UCSD-AML1 (cell line): ENCODE measurements around the gene BASP1.
"Not testable (repeated sequence)": the region's sequence is repeated elsewhere in the genome, so short reads cannot be mapped to it uniquely, and the experiment has no call there.

Source experiments
- DNase-seq: peaks from one replicate; lab custom pipeline; 2025; ENCODE audit not compliant: unreplicated experiment; lab: John Stamatoyannopoulos, UW

Gene BASP1

DNA sequence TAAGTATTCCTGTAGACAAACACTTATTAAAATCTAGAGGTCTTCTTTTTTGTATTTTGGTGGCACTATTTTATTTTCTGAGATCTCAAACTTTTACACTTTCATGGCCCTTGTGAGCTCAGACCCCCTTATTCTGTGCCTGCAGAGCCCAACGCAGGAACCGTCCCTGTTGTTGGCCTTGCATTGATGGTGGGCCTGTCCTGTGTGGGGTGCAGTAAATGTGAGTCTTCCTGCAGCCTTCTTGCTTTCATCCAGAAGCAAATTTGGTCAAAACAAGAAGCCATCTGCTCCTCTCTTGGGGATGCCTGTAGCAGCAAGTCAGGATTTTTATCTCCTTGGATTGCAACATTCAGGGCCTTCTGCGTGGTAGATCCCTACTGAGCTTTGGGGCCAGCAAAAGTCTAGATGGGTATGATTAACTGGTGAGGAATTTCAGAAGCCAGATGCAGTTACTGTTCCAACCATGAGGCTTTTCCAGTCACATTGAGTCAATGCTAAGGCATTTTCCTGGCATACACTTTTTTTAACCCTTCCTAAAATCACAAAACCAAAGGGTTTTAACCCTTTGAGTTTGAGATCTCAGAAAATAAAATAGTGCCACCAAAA is 31.7 kb downstream of the BASP1 start:
- DNase-seq = no peak

DNA sequence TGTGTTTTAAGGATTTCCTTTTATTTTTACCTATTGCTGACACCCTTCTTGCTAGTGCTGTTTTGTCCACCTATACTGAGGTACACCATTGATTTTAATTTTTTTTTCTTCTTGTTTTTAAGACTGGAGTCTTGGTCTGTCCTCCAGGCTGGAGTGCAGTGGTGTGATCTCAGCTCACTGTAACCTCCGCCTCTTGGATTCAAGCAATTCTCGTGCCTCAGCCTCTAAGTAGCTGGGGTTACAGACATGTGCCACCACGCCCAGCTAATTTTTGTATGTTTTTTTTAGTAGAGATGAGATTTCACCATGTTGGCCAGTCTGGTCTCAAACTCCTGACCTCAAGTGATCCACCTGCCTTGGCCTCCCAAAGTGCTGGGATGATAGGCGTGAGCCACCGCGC is 32.4 kb downstream of the BASP1 start:
- not testable (repeated sequence) for DNase-seq

DNA sequence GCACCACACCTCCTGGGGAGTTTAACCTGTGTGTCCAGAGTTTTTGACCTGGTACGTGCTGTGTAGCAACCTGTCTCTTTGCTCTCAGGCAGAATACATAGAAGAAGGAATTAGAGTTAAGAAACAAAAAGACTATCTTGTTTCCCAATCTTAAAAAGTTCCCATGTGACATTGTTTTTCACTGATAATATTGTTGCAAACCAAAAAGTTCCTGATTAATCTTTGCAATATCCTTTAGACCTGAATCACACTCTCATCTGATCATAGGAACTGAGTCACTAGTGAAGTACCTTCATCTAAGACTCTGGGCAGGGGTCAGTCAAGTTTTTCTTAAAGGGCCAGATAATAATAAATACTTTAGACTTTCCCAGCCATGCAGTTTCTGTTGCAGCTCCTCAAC is 35.1 kb downstream of the BASP1 start:
- DNase-seq = no peak

DNA sequence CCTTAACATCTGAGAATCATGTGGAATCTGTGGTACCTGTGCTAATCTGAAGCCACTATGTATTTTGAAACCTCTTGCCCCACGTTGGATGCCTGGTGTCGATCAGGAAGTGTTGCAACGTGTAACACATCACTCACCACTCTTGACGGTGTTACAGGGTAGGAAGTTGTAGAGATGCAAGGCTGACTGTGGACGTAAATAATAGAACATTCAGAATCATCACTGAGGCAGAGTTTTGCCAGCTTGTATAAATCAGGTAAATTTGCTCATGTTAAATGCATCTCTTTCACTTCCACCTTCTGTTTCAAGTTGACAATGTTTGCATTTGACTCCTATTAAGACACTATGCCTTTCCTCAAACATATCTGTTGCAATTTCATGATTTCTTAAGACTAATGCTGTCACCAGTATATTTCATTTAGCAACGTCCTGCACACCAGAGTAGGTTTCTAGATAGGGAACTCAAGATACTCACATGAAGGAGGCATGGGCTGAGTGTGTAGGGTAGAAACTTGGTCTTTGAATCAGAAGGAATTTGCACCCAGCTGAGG is 38.1 kb downstream of the BASP1 start:
- no peak for DNase-seq

DNA sequence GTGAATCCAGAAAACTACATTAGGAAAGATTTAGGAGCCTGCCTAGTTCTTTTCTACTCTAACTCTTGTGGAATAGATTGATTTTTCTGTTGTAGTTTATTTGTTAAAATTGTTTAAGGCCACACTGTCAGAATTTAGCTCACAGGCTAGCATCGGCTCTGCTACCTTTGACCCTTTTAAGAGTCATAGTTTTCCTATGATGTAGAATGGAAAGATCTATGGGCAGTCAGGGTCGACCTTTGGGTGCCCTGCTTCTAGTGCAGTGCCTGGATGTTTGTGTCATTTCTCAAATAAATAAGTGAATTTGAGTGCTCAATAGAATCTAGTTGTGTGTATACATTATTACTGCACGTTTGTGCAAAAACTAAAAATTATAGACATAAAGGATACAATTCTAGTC is 38.7 kb downstream of the BASP1 start:
- no peak for DNase-seq

DNA sequence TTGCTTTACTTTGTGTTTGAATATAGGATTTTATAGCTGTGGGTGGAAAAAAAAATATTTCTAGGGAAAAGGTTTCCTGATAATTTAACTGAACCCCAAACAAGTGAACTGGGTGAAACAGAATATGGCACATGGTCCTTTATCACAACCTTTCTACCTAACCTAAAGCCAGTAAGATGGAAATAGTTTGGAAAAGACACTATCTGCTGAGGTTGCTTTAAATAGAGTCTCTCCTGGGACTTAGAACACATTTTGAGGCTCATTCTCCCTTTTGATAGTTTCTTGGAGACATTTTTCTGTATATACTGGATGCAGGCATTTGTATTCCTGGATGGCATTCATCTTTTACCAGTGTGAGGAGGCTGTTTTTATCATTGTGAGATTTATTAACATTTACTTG is 39.4 kb downstream of the BASP1 start:
- DNase-seq = no peak

DNA sequence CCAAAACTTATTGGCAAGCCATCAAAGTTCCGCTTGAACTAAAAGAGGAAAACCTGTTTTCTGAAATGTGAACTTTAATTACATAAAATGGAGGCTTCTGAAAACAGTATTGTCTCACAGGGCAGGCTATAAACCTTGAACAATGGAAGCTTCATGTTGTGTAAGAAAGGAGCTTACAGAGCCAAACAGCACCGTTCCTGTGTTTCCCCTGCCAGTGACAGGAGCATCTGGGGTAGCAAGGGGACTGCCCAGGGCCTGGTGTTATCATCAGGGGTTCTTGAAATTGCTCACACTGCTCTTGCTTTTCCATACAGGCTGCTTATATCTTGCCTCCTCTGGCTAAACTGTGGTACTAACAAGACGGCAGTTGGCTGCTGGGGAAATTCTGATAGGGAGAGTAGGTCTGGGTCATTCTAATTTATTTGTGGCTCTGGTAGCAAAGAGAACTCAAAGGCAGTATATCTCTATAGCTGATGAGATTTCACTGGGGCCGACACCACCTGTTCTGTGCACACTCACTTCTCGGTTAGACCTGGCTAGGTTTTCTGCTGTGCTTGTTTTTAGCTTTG is 40.4 kb downstream of the BASP1 start:
- no peak for DNase-seq

DNA sequence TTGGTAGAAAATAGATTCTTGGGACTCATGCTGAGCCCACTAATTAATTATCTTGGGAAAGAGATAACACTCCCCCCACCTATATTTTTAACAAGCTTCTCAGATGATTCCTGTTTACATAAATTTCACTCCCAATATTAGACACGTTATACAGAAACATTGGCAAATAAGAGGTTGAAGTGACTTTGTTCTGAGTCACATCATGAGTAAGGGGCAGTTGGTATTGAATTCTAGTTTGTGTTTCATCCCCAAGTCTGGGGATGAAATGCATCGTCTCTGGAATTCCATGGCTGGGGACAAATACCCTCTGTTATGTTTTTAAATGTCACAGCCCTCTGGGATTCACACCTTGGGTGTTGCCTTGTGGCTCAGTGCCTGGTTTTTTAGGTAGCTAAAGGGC is 41.0 kb downstream of the BASP1 start:
- DNase-seq = no peak

DNA sequence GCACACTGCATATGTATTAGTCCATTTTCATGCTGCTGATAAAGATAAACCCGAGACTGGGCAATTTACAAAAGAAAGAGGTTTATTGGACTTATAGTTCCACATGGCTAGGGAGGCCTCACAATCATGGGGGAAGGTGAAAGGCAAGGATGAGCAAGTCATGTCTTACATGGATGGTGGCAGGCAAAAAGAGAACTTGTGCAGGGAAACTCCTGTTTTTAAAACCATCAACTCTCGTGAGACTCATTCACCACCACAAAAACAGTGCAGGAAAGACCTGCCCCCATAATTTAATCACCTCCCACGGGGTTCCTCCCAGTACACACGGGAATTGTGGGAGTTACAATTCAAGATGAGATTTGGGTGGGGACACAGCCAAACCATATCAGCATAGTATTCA is 41.6 kb downstream of the BASP1 start:
- DNase-seq = not testable (repeated sequence)

DNA sequence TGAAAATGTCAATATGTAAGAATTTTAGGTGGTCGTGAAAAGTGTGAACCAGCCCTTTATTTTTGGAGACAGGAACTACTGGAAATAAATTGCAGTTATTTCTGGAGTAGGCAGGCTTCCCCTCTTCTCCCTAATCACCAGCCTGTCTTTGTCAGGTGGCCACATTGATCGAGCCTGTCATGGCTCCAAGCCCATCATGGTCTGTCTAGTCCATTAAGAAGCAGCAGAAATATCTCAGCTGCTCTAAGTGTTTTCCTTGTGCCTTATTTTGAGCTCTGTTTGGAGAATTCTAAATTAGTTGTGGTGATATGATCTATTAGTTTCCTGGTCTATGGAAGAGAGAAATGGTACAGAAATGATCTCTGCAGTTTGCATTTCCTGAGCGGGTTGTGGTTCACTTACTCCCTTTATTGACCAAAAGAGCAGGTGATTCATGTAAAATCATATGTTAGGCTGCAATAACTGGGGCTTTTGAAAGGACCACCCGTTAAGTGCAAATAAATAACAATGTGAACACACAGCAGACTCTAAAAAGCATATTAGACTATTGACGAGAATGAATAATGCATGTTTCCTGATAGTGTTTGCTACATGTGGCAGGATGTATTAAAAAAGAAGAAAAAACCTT is 42.3 kb downstream of the BASP1 start:
- DNase-seq = no peak

DNA sequence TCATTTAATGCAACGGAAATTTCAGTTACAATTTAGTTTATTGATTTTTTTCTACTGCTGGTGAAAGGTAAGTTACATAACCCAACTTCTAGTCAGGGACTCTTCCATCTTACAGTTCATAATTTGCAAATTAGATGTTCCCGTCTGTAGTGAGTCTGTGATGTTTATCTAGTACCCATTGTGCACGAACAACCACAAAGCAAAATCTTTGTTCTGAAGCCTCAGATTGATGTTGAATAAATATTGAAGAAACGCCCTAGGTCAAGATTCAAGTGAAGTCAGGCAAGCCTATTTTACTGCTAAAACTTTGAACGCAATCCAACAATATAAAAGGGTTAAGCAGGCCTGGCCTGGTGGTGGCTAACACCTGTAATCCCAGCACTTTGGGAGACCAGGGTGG is 43.1 kb downstream of the BASP1 start:
- DNase-seq = no peak

DNA sequence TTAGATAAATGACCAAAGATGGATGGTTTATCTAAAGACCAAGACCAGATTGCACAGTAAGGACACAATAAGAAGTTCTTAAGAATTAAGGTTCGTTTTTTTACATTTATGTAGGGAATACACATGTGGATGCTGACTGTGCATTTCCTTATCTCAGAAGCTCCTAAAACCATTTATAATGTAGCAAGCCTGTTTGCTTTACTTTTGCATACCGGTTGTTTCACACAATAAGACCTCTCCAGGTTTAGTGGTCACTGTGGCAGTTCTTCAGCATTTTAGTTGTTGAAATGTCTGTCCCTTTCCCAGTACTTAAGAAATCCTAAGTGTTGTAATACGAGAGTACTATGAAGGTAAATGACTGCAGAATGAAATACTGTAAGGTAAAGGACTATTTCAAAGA is 43.6 kb downstream of the BASP1 start:
- no peak for DNase-seq

DNA sequence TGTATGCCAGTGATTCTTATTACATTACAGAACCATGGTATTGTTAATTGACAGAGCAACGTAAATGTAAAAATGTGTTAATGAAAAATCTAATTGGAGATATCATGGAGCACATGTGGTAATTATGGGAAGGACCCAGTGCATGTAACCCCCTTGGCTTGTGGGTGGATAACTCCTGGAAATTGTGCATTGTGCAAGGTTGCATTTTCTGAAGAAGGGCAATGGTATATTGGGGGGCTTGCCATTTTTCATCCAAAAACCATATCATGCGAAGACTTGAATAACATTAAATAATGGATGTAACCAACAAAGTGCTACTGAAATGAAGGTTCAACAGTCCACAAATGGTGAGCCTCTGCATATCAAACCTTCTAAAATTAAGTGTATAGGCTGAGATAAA is 47.6 kb downstream of the BASP1 start:
- no peak for DNase-seq

DNA sequence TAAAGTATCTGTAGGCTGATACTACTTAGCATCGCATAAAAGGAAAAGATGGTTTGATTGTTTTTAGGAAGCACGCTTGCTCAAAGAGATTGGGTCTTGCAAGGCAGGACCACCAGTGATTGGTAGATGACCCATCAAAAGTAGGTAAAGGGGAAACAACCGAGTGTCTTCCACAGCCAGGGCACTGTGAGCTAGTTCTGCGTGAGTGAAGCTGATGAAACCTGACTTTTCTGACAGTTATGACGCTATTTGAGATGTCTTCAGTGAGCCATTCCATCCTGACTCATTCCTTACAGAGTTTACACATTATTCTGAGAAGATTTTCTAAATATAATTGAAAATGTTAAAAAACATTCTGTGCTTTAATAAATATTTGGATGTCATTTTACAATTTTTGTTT is 49.7 kb downstream of the BASP1 start:
- no peak for DNase-seq

DNA sequence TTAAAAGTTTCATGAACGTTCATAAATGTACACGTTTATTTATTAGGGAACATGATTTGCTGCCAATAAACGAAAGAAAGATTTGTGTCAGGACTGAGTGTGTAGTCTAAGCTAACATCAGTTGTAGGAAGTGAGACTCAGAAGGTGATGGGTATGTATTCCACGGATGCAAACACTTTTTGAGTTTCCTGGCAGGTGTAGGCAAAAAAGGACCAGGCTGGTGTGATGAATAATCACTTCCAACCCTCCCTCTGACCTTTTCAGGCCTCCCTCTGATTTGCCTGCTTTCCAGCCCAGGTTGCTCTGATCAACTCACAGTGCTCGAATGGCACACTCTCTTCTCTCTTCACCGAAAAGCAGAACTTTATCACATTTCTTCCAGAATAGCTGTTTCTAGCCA is 51.8 kb downstream of the BASP1 start:
- no peak for DNase-seq

DNA sequence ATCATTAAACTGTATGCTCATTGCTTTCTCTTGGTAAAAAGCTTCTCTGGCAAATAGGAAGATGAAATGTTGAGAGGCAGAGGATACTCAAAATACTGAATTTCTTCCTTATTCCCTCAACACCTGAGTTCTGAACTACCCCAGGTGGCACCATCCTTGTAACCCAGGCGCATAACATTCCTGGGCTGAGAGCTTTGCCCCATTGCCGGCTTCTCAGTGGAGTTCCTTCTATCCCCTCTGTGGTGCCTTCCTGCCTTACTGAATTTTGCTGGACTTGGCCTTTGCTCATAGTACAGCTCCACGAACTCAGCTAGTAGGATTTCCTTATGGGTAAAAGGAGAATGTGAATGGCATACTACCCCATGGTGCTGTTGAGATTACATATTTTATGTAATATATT is 54.7 kb downstream of the BASP1 start:
- no peak for DNase-seq

DNA sequence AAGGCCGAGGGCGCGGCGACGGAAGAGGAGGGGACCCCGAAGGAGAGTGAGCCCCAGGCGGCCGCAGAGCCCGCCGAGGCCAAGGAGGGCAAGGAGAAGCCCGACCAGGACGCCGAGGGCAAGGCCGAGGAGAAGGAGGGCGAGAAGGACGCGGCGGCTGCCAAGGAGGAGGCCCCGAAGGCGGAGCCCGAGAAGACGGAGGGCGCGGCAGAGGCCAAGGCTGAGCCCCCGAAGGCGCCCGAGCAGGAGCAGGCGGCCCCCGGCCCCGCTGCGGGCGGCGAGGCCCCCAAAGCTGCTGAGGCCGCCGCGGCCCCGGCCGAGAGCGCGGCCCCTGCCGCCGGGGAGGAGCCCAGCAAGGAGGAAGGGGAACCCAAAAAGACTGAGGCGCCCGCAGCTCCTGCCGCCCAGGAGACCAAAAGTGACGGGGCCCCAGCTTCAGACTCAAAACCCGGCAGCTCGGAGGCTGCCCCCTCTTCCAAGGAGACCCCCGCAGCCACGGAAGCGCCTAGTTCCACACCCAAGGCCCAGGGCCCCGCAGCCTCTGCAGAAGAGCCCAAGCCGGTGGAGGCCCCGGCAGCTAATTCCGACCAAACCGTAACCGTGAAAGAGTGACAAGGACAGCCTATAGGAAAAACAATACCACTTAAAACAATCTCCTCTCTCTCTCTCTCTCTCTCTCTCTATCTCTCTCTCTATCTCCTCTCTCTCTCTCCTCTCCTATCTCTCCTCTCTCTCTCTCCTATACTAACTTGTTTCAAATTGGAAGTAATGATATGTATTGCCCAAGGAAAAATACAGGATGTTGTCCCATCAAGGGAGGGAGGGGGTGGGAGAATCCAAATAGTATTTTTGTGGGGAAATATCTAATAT is 58.1 kb downstream of the BASP1 start:
- DNase-seq = no peak

DNA sequence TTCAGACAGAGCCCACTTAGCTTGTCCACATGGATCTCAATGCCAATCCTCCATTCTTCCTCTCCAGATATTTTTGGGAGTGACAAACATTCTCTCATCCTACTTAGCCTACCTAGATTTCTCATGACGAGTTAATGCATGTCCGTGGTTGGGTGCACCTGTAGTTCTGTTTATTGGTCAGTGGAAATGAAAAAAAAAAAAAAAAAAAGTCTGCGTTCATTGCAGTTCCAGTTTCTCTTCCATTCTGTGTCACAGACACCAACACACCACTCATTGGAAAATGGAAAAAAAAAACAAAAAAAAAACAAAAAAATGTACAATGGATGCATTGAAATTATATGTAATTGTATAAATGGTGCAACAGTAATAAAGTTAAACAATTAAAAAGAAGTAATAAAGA is 59.0 kb downstream of the BASP1 start:
- DNase-seq = no peak

DNA sequence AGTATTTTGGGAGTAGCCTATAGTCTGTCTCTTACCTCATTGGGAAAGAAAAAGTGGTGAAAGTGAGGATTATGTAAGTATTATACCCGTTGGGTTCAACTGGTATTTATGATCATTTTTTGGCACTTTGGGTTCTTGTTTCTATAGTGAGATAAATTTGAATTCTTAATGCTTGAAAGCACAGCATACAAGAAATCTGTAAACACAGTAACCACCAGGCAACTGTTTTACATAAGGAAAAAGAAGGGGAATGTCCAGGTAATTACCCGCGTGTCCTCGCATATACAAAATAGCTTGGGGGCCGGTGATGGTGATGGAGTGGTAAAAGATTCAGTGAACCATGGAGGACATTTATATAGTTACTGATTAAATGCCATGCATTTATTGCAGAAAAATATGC is 60.5 kb downstream of the BASP1 start:
- no peak for DNase-seq

DNA sequence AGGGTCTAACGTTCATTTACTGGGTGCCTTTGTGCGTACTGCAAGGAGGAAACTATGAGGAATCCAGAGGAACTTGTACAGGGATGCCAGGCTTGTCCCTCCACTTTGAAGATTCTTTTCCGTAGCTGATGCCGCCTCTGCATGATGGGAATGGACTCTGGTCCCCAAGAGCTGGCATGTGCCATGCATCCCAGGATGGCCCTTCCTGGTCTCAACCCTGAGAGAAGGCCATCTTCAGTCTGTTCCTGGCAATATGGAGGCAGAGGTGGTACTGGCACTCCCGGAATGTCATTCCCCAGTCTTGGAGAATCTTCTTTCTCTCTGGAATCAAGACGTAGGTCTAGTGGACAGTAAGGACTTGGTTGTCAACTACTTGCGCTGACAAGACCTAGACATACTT is 61.5 kb downstream of the BASP1 start:
- DNase-seq = no peak

DNA sequence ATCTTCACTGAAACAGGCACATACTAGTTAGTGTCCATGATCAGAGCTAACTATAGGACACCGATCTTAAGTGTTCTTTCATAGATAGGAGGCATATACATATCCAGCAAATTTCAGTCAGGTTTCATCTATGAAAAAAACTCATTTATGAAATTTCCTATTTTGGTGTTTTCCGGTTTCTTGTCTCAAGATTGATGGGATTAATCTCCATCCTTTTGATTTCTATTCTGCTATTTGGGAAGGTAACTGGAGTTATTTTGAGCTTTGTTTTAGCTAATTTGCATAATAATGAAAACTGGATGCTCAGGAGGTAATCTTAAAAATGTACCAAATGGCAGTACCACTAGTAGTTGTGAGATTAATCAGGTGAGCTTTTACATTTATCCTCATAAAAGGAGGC is 62.1 kb downstream of the BASP1 start:
- DNase-seq = no peak
